ENCODE results near the gene OPCML. TPM values are rescaled to one million over a fixed set of nuclear protein-coding genes. Genes with fewer than 3 reads are reported as not detected.

Gene OPCML
- total and polyA plus RNA-seq, 4 donors, result under 0.01 to 0.01 TPM; not detected in 2

- H3K4me3 ChIP-seq (ENCODE audit: low read depth in 1 of 3, low read length in 3 of 3), result no peak overlapping the region
- no peak for DNase-seq (ENCODE audit: low spot score)
- WGBS, result 70% methylated on average over 2 of the region's 2 CpGs
- TF ChIP-seq RAD21 (IDR thresholded peaks at IDR 0.05) (no peak), ZBTB33 (IDR thresholded peaks at IDR 0.05) (no peak), REST (IDR thresholded peaks at IDR 0.05) (no peak), RXRA (IDR thresholded peaks at IDR 0.05) (no peak), EGR1 (IDR thresholded peaks at IDR 0.05; ENCODE audit: low read depth in 2 of 2) (no peak), FOXA2 (IDR thresholded peaks at IDR 0.05) (no peak), ATF3 (IDR thresholded peaks at IDR 0.05) (no peak), SP1 (IDR thresholded peaks at IDR 0.05) (no peak), NR2F2 (IDR thresholded peaks at IDR 0.05) (no peak), HNF4A (conservative IDR thresholded peaks at IDR 0.05) (no peak), GABPA (IDR thresholded peaks at IDR 0.05 in 1 of 2, conservative IDR thresholded peaks at IDR 0.05 in 1 of 2) (no peak), JUND (IDR thresholded peaks at IDR 0.05) (no peak), HNF4G (IDR thresholded peaks at IDR 0.05) (no peak), YY1 (IDR thresholded peaks at IDR 0.05) (no peak), MAX (IDR thresholded peaks at IDR 0.05) (no peak), TAF1 (conservative IDR thresholded peaks at IDR 0.05) (no peak), CTCF (IDR thresholded peaks at IDR 0.05; ENCODE audit: low read depth, low read length, missing input control) (no peak)
- H3K27ac ChIP-seq (ENCODE audit: low read depth in 1 of 2, low read length in 2 of 2), result no peak overlapping the region
- no peak overlapping the region for H3K9ac ChIP-seq (ENCODE audit: low read depth in 1 of 2, low read length in 2 of 2)
- no peaks in the 10 kb centered on the region for H3K36me3 ChIP-seq (ENCODE audit: control insufficient read depth in 4 of 4, insufficient read depth in 3 of 4, low read depth in 1 of 4, low read length in 3 of 4)
- H3K27me3 ChIP-seq (ENCODE audit: control insufficient read depth in 4 of 4, insufficient read depth in 4 of 4, low read length in 3 of 4), result peaks cover 0 to 3% (median 0%) of the 10 kb centered on the region in 4 donors
- H3K4me1 ChIP-seq (ENCODE audit: control insufficient read depth in 4 of 4, insufficient read depth in 4 of 4, low read length in 3 of 4), result no peaks in the 10 kb centered on the region
- H3K9me3 ChIP-seq (ENCODE audit: control insufficient read depth in 4 of 4, low read length in 3 of 4), result no peaks in the 10 kb centered on the region
These were observed 263.0 kb downstream of the OPCML start for GRCh38 chr11:133269267-133269666.
